ENCODE measurements around the gene GLCE. TPM values are rescaled to one million over a fixed set of nuclear protein-coding genes. Genes with fewer than 3 reads are reported as not detected.

Gene GLCE
- total RNA-seq, 1 donor from 2014 or later = 5.6 TPM

- peaks cover 13% of the 10 kb centered on the region for H3K4me1 Mint-ChIP-seq
- CTCF ChIA-PET = no interaction called here
- peaks cover 10% of the 10 kb centered on the region for H3K9me3 Mint-ChIP-seq
- intact Hi-C loops (cut with micrococcal nuclease) = no loop called here
- peaks cover 4% of the 10 kb centered on the region for H3K36me3 Mint-ChIP-seq (ENCODE audit: low read depth)
- DNase-seq = no peak
- no peak overlapping the region for H3K4me3 Mint-ChIP-seq
- H3K27ac Mint-ChIP-seq = no peak overlapping the region
- H3K27me3 Mint-ChIP-seq = no peaks in the 10 kb centered on the region
- ATAC-seq (ENCODE audit: low read depth) = no peak
- TF ChIP-seq CTCF (IDR thresholded peaks at IDR 0.05) = no peak
- POLR2A ChIA-PET = no interaction called here
Measured at GRCh38 chr15:69189157-69189556, 28.7 kb downstream of the GLCE start.

GRCh38 chr15:69190091-69190490 is 29.7 kb downstream of the GLCE start:
- H3K27me3 Mint-ChIP-seq = no peaks in the 10 kb centered on the region
- ATAC-seq (ENCODE audit: low read depth) = no peak
- H3K4me3 Mint-ChIP-seq = no peak overlapping the region
- no peak for TF ChIP-seq CTCF (IDR thresholded peaks at IDR 0.05)
- ChIA-PET CTCF (no interaction called here), POLR2A (no interaction called here)
- no peak for DNase-seq
- H3K36me3 Mint-ChIP-seq (ENCODE audit: low read depth) = peaks cover 4% of the 10 kb centered on the region
- H3K9me3 Mint-ChIP-seq = peaks cover 10% of the 10 kb centered on the region
- intact Hi-C loops (cut with micrococcal nuclease) = no loop called here
- H3K4me1 Mint-ChIP-seq = peaks cover 10% of the 10 kb centered on the region
- no peak overlapping the region for H3K27ac Mint-ChIP-seq

GRCh38 chr15:69190504-69190903 is 30.1 kb downstream of the GLCE start:
- H3K27ac Mint-ChIP-seq = no peak overlapping the region
- no peak for TF ChIP-seq CTCF (IDR thresholded peaks at IDR 0.05)
- intact Hi-C loops (cut with micrococcal nuclease) = no loop called here
- H3K27me3 Mint-ChIP-seq = no peaks in the 10 kb centered on the region
- DNase-seq = no peak
- no peak for ATAC-seq (ENCODE audit: low read depth)
- peaks cover 6% of the 10 kb centered on the region for H3K4me1 Mint-ChIP-seq
- no peak overlapping the region for H3K4me3 Mint-ChIP-seq
- ChIA-PET POLR2A (no interaction called here), CTCF (no interaction called here)
- H3K36me3 Mint-ChIP-seq (ENCODE audit: low read depth) = peaks cover 4% of the 10 kb centered on the region
- peaks cover 10% of the 10 kb centered on the region for H3K9me3 Mint-ChIP-seq

DNA sequence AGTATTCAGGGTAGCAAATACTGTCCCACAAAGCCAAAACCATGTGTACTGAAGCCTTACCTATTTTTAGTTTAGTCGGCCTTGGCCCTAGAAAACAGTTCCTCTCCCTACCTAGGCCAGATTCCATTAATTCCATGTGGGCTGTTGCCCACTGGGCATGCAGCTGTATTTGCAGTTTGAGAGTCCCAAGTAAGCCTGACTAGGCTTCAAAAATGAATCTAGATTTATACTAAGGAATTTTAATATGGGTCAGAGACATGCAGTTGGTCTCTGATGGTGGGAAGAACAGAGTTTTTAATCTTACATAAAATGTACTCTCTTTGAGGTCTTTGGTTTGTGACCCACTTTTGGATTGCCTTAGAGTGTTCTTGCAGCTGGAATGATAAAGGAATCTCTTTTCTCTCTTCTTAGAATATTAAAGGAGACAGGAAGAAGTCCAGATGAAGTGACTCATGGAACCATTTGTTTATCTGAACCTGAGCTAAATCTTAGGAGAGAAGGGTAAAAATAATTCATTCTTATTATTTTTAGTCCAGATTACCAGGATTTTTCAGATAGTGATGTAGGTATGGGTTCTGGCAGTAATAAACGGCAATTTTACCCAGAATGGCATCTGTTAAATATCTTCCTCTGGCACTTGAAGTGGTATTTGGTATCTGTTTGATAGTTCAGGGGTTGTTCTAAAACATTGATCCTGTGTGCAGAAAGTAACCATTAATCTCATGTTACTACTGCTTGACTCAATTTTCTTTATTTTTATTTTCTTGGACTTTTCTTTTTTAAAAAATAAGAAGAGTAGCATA is 33.8 kb downstream of the GLCE start:
- ChIA-PET POLR2A (no interaction called here), CTCF (no interaction called here)
- Mint-ChIP-seq H3K27ac (no peak overlapping the region), H3K36me3 (ENCODE audit: low read depth) (peaks cover 11% of the 10 kb centered on the region), H3K9me3 (peaks cover 8% of the 10 kb centered on the region), H3K4me1 (no peaks in the 10 kb centered on the region), H3K27me3 (no peaks in the 10 kb centered on the region), H3K4me3 (no peak overlapping the region)
- DNase-seq (no peak), ATAC-seq (ENCODE audit: low read depth) (no peak)
- intact Hi-C loops (cut with micrococcal nuclease) = no loop called here
- TF ChIP-seq CTCF (IDR thresholded peaks at IDR 0.05) = no peak

- DNase-seq (no peak), ATAC-seq (ENCODE audit: low read depth) (no peak)
- ChIA-PET CTCF (no interaction called here), POLR2A (no interaction called here)
- peaks cover 8% of the 10 kb centered on the region for H3K9me3 Mint-ChIP-seq
- no peak overlapping the region for H3K4me3 Mint-ChIP-seq
- no peak for TF ChIP-seq CTCF (IDR thresholded peaks at IDR 0.05)
- no peaks in the 10 kb centered on the region for H3K4me1 Mint-ChIP-seq
- intact Hi-C loops (cut with micrococcal nuclease) = no loop called here
- H3K27me3 Mint-ChIP-seq = no peaks in the 10 kb centered on the region
- H3K27ac Mint-ChIP-seq = no peak overlapping the region
- H3K36me3 Mint-ChIP-seq (ENCODE audit: low read depth) = peaks cover 11% of the 10 kb centered on the region
Measured at GRCh38 chr15:69194854-69195253, 34.4 kb downstream of the GLCE start.

Measured in activated B cell treated with CpG ODN at 0.5 μM for 24 hours (primary cell).